Left renal pelvis (tissue), 4 donors: ENCODE data around the gene TAS2R41. TPM values are rescaled to one million over a fixed set of nuclear protein-coding genes. Genes with fewer than 3 reads are reported as not detected.

ENCODE experiments used
- DNase-seq, 4 donors: peaks; one replicate each; pipeline ENCODE4 v3.0.0-alpha.2; 2013; ENCODE audit warnings: low read depth in 4 of 4, low spot score in 3 of 4
- polyA plus RNA-seq, 4 donors: library from polyadenylated mRNA; unstranded; fragments of 120-200 nt; gene quantifications; one replicate each; pipeline ENCODE4 v1.2.1, GENCODE V29; 2013; ENCODE audit not compliant: insufficient read length in 4 of 4

TAS2R41 gene
- polyA plus RNA-seq, 4 donors: not detected

DNA sequence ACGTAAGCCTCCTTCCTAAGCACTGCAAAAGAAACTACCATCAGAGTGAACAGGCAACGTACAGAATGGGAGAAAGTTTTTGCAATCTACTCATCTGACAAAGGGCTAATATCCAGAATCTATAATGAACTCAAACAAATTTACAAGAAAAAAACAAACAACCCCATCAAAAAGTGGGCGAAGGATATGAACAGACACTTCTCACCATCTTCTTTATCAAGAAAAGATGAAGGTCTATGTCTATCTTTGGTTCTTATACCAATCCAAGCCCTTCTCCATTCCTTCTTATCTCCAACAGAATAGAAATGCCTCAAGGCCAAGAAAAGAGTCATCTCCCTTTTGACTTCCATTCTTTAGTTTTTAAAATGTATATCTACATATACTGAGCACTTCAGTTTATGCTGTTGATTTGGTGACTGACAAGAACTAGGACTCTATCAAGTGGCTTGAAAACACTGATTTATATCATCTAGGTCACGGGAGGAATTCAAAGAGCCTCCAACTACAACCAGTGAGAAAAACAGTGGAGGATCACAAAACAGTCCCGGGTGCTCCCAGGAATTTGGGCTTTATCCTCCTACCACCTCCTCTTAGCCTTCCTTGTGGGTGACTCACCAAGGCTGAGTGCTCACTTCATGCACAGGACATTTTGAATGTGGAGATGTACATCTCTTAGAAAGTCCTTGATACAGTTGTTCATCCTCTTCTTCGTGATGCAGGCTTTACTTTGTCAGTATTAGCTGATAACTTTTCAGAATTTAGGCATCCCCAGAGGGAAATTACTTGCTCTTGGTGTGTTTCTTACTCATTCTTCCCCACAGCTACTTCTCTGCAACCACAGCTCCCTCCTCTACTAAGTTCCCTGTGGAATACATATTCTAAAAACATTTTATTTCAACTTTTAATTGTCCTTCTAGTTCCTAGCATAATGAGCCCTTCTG, 15.4 kb downstream of the TAS2R41 start:
- no peak for DNase-seq

DNA sequence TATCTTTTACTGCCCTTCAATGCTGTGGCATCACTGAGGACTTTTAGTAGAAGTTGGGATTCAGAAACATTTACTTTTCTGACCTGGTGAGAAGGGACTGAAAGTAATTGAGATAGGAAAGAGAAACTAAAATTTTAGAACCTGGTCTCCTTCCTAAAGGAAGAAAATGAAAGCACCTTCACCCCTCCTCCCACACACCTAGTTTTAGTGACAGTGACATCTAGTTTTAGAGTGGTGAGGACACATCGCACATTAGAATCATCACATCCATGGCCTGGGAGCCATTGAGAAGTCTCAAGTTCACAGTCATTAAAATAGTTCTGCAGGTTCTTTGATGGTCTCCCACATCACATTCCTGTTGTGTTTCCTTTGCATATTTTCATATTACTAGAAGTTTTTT, 16.1 kb downstream of the TAS2R41 start:
- DNase-seq: no peak

DNA sequence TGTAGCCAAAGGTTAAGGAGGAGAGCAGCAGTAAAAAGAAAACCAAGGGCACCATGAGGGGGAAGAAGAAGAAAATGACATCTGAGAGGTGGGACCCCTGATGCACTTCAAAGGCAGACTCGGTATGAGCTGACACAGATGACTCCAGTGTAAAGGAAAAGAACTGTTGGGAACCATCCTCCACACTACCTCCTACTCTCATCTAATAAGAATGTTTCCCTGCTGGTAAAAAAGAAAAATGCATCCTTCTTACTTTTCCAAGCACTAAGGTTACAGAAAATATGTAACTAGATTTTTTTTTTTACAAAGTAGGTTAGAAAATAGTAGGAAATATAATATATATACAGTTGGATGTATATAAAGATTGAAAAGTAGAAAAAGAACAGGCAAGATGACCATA, 16.9 kb downstream of the TAS2R41 start:
- no peak for DNase-seq

DNA sequence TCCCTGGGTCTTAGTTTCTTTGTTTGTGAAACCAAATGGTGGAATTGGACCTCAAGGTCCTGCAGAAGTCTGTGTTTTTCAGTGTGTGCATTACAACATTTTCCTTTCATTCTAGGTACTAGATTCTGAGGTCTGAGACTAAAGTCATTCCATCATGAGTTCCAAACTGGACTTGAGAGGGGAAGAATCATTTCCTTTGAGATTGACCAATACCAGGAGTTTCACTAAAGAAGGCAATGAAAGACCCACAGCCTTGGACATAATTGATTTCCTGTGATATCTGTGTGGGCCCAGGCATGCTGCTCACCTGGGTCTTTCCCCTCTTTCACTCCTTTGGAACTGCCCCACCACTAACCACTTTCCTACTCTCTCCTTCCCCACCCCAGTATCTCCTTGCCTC, 18.2 kb downstream of the TAS2R41 start:
- DNase-seq: no peak

DNA sequence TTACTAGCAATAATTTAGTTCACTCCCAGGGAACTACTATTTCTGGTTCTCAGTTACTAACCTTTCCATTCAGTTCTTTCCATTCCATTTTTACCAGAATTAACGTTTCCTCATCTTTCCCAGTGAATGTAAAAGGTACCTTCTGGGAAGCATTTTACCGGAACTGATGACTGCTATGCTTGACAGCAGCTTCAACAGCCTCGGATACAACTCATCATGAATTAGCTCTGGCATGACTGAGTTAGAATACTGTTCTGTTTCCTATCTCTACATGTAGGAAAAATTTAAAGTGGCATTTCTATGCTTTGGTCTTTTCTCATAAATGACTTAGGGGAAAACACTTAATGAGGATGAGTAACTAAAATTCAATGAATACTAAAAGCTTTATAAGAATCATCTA, 18.6 kb downstream of the TAS2R41 start:
- DNase-seq: no peak

DNA sequence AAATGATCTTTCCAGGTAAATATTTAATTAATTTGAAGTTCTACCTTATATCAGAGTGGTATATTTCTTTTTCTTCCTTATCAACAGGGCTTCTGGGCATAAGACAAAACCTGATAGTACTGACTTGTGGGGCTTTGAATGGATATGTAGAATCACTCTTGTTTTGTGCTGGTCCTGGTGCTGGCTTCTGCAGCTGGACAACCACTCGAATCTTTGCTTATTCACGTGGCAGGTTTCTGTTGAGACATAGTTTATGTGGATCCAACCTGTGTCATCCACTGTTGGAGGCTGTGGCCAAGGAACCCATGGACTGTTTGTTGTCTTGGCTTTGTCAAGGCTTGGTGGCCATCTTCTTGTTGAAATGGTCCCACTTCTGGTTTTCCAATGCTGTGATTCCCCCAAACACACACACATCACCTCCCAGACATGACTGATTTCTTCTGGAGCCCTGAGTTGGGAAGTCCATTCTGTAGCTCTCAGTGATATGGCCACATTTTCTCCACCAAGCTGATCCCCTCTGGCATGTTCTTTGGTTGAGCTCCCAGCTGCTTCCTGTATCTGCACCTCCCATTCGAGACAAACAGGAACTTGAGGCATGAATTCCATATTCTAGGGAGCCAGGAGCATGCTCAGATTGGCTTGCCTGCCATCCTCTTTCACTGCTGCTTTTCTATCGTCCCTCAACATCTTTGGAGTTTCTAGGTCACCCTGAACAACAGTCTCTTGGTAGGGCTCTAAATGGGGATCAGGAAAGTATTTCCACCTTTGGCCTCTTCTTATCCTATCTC, 19.5 kb downstream of the TAS2R41 start:
- DNase-seq: no peak

DNA sequence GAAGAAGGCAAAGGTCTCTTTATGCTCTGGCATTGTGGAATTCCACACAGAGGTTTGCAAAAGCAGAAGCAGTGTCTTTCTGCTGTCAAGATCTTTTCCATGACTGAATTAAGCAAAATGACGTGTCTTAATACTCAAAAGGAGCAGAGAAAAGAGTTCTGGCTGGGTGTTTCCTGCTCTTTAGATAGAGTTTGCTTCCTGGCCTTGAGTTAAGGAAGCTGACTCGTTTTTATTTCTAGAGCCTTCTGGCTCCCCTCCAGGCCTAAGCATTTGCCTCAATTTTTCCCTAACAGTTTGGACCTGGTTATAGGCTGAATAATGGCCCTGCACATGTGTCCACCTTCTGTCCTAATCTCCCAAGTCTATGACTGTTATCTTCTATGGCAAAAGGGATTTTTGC, 21.6 kb downstream of the TAS2R41 start:
- DNase-seq: no peak

DNA sequence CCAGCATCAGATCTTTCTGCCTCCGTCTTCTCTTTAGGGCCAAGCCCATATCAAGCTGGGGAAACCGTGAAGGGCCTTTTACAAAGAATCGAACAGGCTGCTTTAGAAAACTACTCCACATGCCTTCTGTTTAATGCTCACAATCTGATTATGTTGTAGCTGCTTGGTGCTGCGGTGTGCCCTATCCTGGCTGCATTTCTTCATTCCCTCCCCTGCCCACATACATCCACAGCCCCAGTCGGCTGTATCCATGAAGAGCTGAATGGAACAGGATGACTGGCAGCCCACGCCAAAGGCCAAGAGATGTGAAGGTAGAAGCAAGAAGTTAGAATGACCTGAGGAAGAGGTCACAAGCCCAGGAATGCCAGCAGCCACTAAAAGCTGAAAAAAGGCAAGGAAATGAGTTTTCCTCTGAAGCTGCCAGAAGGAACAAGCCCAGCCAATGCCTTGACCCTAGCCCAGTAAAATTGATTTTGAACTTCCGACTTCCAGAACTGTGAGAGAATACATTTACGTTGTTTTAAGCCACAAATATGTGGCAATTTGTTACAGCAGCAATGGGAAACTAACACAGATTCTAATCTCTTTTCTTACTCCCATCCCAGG, 22.2 kb downstream of the TAS2R41 start:
- no peak for DNase-seq

DNA sequence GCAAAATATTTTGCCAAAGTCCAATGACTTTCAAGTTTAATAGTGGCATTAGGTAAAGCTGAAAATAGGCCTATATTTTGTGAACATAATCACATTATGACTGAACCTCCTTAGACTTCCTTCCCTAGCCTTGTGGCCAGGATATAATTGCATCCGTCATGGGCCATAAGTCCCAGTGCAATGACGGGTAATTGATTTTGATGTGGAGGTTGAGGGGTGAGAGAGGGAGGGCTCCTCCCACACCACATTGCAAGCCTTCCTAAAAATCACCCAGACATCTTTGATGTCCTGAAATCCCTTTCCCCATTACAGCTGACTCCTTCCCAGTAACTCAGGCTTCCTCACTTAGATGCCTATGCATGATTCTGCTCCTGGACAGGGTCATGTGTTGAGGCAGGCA, 25.6 kb downstream of the TAS2R41 start:
- DNase-seq: peak in 1 of 4 donors; percentile 57

DNA sequence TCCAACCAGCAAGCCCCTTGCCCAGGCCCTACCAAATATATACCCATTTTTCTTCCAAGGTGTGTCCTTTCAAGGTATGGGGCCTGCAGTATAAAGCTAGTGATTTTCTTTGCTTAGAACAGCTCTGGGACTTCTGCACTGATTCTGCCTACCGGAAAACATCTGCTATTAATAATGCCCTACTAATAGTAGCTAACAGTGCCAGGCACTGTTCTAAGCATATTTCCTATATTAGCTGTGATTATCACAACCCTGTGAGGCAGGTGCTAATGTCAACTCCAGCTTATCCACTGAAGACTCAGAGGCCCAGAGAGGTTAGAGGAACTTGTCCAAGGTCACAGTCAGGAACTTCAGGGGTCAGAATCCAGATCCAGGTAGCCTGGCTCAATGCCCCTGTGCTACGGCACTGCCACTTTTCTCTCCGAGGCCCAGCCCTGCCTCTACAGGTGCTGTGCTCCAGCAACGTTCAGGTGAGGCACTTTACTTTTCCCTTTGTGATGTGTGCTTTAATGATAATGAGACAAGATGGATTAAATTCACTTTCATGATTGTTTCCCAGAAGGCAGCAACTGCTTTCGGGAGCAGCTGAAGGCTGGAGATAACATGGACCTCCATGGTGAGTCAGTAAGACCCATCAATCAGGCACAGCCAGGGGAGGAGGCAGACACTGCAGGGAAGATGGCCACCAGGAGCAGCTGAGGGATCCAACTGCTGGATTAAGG, 26.7 kb downstream of the TAS2R41 start:
- no peak for DNase-seq

DNA sequence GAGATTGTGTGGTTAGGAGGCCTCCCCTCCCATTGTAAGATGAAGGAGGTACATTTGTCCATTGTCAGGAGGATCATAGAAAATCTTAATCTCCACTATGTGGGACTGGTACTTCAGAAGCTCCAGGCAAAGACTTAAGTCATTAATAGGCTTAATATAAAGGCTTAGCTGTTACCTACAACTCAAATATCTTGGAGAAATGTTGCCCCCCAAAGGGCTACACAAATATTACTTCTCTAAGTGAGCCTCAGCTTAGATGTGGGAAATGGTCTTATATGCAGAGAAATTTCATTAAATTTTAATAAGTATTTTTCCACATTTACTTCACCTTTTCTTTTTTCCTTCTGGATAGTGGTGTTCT, 27.2 kb downstream of the TAS2R41 start:
- no peak for DNase-seq

DNA sequence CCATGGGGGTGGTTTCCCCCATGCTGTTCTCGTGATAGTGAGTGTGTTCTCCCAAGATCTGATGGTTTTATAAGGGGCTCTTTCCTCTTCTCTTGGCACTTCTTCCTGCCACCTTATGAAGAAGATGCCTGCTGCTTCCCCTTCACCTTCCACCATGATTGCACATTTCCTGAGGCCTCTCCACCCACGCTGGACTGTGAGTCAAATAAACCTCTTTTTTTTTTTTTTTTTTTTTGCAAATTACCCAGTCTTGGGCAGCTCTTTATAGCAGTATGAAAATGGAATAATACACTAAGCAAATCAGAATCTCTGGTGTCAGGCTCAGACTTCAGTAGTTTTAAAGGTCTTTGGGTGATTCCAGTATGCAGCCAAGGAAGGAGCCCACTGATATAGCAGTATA, 28.2 kb downstream of the TAS2R41 start:
- DNase-seq: no peak

DNA sequence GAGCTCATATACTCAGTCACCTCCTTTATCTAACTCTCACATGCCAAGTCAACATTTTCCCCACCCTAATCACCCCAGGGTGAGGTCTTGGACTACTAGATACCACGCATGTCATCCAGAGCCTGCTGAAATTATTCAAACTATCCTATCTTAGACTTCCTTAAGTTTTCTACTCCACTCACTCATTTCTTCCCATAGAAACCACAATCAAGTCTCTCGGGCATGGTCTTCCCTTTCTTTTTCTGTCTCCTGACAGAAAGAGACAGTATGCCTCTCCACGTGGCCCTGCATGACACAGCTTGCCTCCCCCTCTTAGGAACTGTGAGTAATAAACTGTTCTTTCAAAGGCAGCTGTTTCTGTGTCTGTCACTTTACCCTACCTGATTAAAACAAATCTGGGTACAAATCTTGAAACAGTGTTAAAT, 29.4 kb downstream of the TAS2R41 start:
- DNase-seq: no peak

DNA sequence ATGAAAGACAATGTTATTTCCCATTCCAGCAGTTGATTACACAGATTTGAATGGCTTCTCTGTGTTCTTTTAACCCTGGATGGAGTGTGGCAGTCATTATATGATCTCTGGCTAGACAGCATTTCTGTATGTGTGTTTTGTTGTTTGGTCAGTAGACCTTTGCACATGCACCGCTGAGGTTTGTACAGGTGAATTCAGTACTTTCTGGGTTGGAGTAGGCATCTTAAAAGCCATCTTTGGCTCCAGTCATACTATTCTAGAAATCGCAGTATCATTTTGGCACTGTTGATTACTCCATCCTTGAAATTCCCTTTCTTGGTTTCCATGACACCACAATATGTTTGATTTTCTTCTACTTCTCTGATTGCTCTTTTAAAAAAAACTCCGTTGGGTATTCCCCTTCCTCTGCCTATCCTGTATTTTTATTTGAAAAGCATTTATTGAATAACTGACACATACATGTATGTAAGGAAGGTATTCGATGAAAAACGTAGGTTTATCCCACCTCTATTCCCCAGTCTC, 29.9 kb downstream of the TAS2R41 start:
- no peak for DNase-seq

DNA sequence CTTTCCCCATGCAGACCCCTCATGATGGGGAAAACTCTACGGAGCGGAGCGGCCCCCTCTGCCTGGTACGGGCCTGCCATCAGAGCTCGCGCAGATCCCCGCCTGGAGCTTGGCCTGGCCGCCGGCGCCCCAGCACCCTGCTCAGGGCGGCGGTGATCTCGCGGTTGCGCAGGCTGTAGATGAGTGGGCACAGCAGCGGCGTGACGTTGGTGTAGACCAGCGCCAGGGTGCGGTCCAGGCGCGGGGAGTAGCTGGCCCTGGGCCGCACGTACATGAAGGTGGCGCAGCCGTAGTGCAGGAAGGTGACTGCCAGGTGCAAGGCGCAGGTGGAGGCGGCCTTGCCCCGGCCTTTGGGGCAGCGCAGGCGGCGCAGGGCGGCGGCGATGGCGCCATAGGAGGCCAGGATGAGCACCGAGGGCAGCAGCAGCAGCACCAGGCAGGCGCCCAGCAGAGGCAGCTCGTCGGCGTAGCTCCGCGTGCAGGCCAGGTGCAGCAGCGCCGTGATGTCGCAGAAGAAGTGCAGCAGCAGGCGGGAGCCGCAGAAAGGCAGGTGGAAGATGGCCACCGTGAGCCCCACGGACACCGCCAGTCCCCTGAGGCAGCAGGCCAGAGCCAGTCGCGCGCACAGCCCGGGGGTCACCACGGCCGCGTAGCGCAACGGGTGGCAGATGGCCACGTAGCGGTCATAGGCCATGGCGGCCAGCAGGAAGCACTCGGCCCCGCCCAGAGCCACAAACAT, 33.4 kb downstream of the TAS2R41 start:
- DNase-seq: no peak

DNA sequence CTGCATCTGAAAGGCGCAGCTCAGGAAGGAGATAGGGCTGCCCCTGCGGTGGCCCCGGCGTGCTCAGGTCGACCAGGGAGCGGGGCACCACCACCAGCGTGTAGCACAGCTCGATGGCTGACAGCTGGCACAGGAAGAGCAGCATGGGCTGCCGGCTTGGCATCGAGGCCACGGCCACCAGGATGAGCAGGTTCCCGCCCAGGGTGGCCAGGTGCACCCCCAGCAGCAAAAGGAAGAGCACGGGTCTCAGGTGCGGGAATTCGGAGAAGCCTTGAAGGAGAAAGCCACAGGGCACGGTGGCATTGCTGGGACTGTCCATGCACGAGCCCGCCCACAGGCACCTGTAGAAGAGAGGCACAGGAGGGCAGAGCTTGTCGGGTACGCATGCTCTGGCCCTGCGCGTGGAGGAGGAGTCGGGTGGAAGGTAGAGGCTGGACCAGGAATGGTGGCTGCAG, 33.9 kb downstream of the TAS2R41 start:
- no peak for DNase-seq

DNA sequence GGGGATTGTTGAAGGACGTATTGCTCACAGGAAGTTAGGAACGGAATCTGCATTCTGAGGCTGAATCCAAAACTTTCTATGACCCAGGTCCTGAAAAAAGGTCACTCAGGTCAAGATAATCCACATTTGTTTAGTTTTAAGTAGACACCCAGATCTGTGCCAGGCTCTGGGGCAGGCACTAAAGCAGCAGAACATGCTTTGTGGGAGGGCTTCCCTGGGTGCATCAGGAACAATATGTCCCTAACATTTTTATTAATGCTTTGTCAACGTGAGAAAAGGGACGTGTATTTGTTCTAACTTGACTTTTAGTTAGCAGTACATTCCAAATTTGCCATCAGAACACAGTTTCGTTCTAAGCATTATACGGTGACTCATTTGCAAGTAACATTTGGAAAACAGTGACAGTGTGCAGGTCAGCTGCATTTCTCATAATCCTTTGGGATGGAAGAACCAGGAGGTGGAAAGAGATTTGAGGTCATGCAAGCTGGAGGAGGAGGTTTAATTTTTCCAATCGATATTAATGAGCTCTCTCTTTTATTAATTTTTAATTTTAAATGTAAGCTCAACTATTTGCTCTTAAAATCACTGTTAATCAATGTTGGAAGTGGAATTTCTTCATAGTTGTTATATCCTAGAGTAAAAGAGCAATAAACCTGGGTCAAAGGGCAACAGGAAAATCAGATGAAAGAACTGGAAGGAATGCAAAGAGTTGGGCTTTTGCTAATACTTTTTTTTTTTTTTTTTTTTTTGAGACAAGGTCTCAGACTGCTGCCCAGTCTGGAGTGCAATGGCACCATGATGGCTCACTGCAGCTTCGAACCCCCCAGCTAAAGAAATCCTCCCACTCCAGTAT, 35.0 kb downstream of the TAS2R41 start:
- DNase-seq: no peak

DNA sequence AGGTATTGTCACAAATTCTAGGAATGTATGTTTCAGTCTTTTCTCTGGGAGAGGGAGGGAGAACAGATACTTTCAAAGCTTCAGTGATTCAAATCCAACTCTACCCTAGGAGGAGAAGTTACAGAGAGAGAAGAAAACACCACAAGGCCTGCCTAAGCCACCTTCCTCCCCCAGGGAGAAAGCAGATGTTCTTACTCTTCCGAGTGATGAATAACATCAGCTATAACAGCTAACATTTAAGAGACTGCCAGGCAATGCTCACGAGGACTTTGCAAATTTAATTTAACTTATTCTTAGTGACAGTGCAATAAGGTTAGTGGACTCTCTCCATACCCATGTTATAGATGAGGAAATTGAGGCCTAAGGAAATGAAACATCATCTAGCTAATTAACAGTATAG, 36.8 kb downstream of the TAS2R41 start:
- no peak for DNase-seq
